ENCODE data around the gene POLR3B.
A peak's percentile ranks its signal among the peaks of the same experiment; 100 is the strongest.

The POLR3B gene

GRCh38 chr12:106321139-106321850 lies 36.3 kb upstream of the POLR3B start:
- Histone ChIP-seq H3K4me1 (peaks cover 4% of the 10 kb centered on the region), H3K27me3 (no peaks in the 10 kb centered on the region), H3K4me2 (no peak overlapping the region), H3K9me3 (no peaks in the 10 kb centered on the region), H4K20me1 (no peaks in the 10 kb centered on the region), H3K4me3 (no peak overlapping the region), H3K36me3 (peaks cover 81% of the 10 kb centered on the region), H3K9ac (no peak overlapping the region), H3K27ac (no peak overlapping the region)
- TF ChIP-seq Cebpa-rat (IDR thresholded peaks at IDR 0.05): no peak

GRCh38 chr12:106323537-106323936 lies 34.0 kb upstream of the POLR3B start:
- Histone ChIP-seq H4K20me1 (no peaks in the 10 kb centered on the region), H3K36me3 (peaks cover 73% of the 10 kb centered on the region), H3K27me3 (no peaks in the 10 kb centered on the region), H3K9ac (no peak overlapping the region), H3K27ac (no peak overlapping the region), H3K4me1 (no peaks in the 10 kb centered on the region), H3K4me2 (no peak overlapping the region), H3K4me3 (no peak overlapping the region), H3K9me3 (no peaks in the 10 kb centered on the region)
- TF ChIP-seq Cebpa-rat (IDR thresholded peaks at IDR 0.05): no peak

- no peak overlapping the region for H3K4me2 ChIP-seq
- H3K27ac ChIP-seq: no peak overlapping the region
- H3K36me3 ChIP-seq: peaks cover 64% of the 10 kb centered on the region
- H3K4me1 ChIP-seq: 0 out of 2 replicates have a peak, but pooled peaks cover 1% of the 10 kb centered on the region
- H3K27me3 ChIP-seq: no peaks in the 10 kb centered on the region
- peaks cover 15% of the 10 kb centered on the region for H3K9me3 ChIP-seq
- no peak overlapping the region for H3K9ac ChIP-seq
- H3K4me3 ChIP-seq: no peak overlapping the region
- H4K20me1 ChIP-seq: no peaks in the 10 kb centered on the region
- no peak for TF ChIP-seq Cebpa-rat (IDR thresholded peaks at IDR 0.05)
Measured at GRCh38 chr12:106327309-106327869, 30.2 kb upstream of the POLR3B start.

GRCh38 chr12:106328735-106329134 lies 28.8 kb upstream of the POLR3B start:
- Histone ChIP-seq H3K9me3 (peaks cover 18% of the 10 kb centered on the region), H3K4me2 (no peak overlapping the region), H3K27ac (no peak overlapping the region), H3K4me3 (no peak overlapping the region), H3K27me3 (no peaks in the 10 kb centered on the region), H4K20me1 (no peaks in the 10 kb centered on the region), H3K9ac (no peak overlapping the region), H3K4me1 (peaks cover 12% of the 10 kb centered on the region), H3K36me3 (peaks cover 61% of the 10 kb centered on the region)
- no peak for TF ChIP-seq Cebpa-rat (IDR thresholded peaks at IDR 0.05)

GRCh38 chr12:106329231-106329982 lies 28.1 kb upstream of the POLR3B start:
- no peaks in the 10 kb centered on the region for H4K20me1 ChIP-seq
- no peaks in the 10 kb centered on the region for H3K27me3 ChIP-seq
- H3K27ac ChIP-seq: no peak overlapping the region
- H3K4me3 ChIP-seq: no peak overlapping the region
- peaks cover 19% of the 10 kb centered on the region for H3K4me1 ChIP-seq
- H3K36me3 ChIP-seq: peaks cover 54% of the 10 kb centered on the region
- no peak overlapping the region for H3K4me2 ChIP-seq
- no peak overlapping the region for H3K9ac ChIP-seq
- no peak for TF ChIP-seq Cebpa-rat (IDR thresholded peaks at IDR 0.05)
- peaks cover 18% of the 10 kb centered on the region for H3K9me3 ChIP-seq

GRCh38 chr12:106331599-106331998 lies 25.9 kb upstream of the POLR3B start:
- peaks cover 19% of the 10 kb centered on the region for H3K4me1 ChIP-seq
- H3K27me3 ChIP-seq: no peaks in the 10 kb centered on the region
- TF ChIP-seq Cebpa-rat (IDR thresholded peaks at IDR 0.05): no peak
- no peak overlapping the region for H3K9ac ChIP-seq
- H4K20me1 ChIP-seq: no peaks in the 10 kb centered on the region
- peaks cover 18% of the 10 kb centered on the region for H3K9me3 ChIP-seq
- no peak overlapping the region for H3K4me3 ChIP-seq
- no peak overlapping the region for H3K4me2 ChIP-seq
- H3K27ac ChIP-seq: no peak overlapping the region
- peaks cover 34% of the 10 kb centered on the region for H3K36me3 ChIP-seq

GRCh38 chr12:106332536-106332935 lies 25.0 kb upstream of the POLR3B start:
- H3K4me2 ChIP-seq: no peak overlapping the region
- peaks cover 18% of the 10 kb centered on the region for H3K9me3 ChIP-seq
- no peaks in the 10 kb centered on the region for H3K27me3 ChIP-seq
- no peaks in the 10 kb centered on the region for H4K20me1 ChIP-seq
- H3K4me3 ChIP-seq: no peak overlapping the region
- no peak overlapping the region for H3K27ac ChIP-seq
- H3K9ac ChIP-seq: no peak overlapping the region
- peaks cover 32% of the 10 kb centered on the region for H3K36me3 ChIP-seq
- TF ChIP-seq Cebpa-rat (IDR thresholded peaks at IDR 0.05): no peak
- peaks cover 19% of the 10 kb centered on the region for H3K4me1 ChIP-seq

- H3K9me3 ChIP-seq: peaks cover 18% of the 10 kb centered on the region
- H3K27me3 ChIP-seq: no peaks in the 10 kb centered on the region
- no peak overlapping the region for H3K9ac ChIP-seq
- TF ChIP-seq Cebpa-rat (IDR thresholded peaks at IDR 0.05): no peak
- peaks cover 32% of the 10 kb centered on the region for H3K36me3 ChIP-seq
- no peak overlapping the region for H3K4me2 ChIP-seq
- H3K4me1 ChIP-seq: peaks cover 19% of the 10 kb centered on the region
- no peak overlapping the region for H3K4me3 ChIP-seq
- no peak overlapping the region for H3K27ac ChIP-seq
- no peaks in the 10 kb centered on the region for H4K20me1 ChIP-seq
Measured at GRCh38 chr12:106333010-106333409, 24.5 kb upstream of the POLR3B start.

GRCh38 chr12:106333756-106334155 lies 23.8 kb upstream of the POLR3B start:
- peaks cover 19% of the 10 kb centered on the region for H3K4me1 ChIP-seq
- peaks cover 18% of the 10 kb centered on the region for H3K9me3 ChIP-seq
- H3K9ac ChIP-seq: no peak overlapping the region
- no peak overlapping the region for H3K27ac ChIP-seq
- no peak for TF ChIP-seq Cebpa-rat (IDR thresholded peaks at IDR 0.05)
- no peaks in the 10 kb centered on the region for H3K27me3 ChIP-seq
- peaks cover 24% of the 10 kb centered on the region for H3K36me3 ChIP-seq
- no peaks in the 10 kb centered on the region for H4K20me1 ChIP-seq
- H3K4me2 ChIP-seq: peak overlapping the region; percentile 50
- no peak overlapping the region for H3K4me3 ChIP-seq
